Ramos (cell line): Measurements from ENCODE around the gene UBXN11.
"Not testable (repeated sequence)": the region's sequence is repeated elsewhere in the genome, so short reads cannot be mapped to it uniquely, and the experiment has no call there.

Source experiments
- in situ Hi-C: fragments of 300-500 bp; cut with MboI; formaldehyde crosslinking; loops from one replicate; pipeline ENCODE4 v1.14.3; 2022; ENCODE audit warnings: low sequenced_read_pairs; ENCODE audit not compliant: unreplicated experiment

Gene UBXN11

DNA sequence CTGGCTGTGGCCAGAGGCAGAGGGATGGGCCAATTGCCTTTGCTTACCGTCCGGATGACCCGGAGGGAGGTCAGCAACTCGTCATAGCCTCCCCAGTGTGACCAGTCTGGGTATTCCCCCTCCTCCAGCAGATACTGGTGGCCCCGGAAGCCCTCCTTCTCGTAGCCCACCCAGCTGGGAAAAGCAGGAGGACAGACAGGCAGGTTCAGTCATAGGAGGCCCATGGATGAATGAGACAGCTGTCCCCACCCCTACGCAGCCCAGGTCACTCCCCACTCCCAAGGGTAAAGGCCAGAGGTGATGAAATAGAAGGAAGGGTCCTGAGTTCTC lies 30.7 kb upstream of the UBXN11 start:
- in situ Hi-C loops = no loop called here

DNA sequence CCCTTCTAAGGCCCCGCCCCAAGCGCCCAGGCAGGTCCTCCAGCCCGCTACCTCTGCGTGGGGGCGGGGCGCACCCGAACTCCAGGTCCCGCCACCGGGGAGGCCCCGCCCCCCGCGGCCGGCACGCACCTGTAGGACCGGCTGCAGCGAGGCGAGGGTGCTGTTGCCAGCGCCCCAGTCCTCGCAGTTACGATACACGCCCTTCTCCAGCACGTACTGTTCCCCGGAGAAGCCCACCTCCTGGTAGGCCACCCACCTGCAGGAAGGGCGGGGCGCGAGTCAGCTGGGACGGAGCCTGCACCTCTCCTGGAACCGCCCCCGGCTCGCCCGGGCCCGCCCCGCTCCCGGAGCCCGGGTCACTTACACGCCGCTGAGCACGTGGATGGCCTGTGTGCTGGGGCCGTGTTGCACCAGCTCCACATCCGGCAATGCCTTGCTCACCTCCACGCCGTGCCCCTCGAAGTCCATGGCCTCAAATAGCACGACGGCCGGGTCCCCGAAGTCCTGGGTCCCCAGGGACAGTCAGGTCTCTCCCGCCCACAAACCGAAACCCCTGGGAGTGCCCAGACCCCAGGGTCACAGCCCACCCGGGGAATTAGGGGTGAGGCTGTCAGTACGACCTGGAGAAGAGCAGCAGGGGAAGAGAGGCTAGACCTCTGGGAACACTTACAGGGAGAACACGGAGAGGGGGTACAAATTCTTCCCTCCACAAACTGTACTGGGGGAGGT lies 30.2 kb upstream of the UBXN11 start:
- in situ Hi-C loops = no loop called here

DNA sequence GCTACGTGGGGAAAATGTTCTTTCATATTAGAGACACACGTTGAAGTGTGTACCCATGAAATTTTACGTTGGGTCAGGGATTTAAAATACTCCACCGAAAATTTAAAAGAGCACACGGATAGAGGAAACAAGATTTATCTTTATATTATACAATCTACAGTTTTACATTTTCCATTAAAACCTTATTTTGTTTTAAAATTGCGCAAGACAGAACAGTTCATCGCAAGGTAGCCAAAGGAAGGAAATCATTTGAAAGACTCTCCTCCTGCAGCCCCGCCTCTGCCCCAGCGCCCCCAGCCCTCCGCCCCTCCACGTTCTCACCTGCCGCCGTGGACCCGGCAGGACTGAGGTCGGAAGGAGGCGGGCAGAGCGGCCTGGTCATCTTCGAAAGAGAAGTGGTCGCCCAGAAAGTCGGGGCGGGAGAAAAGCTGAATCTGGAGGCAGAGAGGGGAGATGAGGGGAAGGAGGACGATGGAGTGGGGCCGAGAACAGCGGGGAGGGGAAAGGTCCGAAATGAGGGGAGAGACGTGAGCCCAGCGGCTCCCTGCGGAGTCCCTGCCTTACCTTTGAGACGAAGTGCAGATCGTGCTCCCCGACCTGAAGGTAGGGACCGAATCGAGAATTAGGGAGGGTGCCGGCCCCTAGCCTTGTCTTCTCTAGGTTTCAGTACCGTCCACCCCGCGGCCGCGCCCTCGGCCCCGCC lies 29.5 kb upstream of the UBXN11 start:
- in situ Hi-C loops = no loop called here

DNA sequence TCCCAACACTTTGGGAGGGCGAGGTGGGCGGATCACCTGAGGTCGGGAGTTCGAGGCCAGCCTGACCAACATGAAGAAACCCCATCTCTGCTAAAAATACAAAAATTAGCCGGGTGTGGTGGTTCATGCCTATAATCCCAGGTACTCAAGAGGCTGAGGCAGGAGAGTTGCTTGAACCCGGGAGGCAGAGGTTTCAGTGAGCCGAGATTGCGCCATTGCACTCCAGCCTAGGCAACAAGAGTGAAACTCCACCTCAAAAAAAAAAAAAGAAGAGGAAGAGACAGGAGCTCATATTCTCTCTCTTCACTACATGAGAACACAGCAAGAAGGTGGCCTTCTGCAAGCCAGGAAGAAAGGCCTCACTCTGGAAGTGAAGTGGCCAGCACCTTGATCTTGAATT lies 26.9 kb upstream of the UBXN11 start:
- in situ Hi-C loops = not testable (repeated sequence)

DNA sequence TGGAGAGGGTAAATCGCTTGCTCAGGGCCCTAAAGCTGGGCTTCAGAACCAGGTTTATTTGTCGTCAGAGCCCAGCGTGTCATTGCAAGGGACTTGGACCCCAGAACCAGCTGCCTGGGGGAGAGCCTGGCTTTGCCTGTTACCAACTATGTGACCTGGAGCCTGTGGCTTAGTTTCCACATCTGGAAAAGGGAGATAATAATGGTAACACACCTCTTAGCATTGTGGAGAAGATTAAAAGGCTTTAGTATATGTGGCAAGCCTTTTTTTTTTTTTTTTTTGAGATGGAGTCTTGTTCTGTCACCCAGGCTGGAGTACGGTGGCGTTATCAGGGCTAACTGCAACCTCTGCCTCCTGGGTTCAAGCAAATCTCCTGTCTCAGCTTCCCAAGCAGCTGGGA lies 23.8 kb upstream of the UBXN11 start:
- in situ Hi-C loops = no loop called here

DNA sequence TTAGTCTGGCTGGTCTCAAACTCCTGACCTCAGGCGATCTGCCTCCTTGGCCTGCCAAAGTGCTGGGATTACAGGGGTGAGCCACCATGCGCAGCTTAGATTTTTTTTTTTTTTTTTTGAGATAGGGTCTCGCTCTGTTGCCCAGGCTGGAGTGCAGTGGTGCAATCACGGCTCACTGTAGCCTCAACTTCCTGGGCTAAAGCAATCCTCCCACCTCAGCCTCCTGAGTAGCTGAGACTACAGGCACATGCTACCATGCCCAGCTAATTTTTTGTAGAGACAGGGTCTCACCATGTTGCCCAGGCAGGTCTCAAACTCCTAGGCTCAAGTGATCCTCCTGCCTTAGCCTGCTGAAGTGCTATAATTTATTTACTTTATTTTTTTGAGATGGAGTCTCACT lies 22.9 kb upstream of the UBXN11 start:
- in situ Hi-C loops = not testable (repeated sequence)

DNA sequence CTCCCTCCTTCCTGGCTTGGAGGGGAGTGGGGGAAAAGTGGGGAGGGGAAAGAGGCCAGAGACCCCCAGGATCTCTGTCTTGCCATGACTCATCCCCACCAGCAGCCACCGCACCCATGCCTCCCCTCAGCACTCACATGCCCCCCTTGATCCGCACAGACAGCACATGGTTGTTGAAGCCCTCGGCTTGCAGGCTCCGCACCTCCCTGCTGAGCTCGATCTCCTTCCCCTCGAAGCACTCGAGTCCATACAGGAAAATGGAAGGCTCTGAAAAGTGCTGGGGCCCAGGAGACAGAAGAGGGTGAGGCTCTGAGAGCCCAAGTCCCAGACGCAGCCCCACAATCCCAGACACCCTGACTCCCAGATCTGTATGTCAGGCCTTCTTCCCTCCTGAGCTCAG lies 22.2 kb upstream of the UBXN11 start:
- in situ Hi-C loops = no loop called here

DNA sequence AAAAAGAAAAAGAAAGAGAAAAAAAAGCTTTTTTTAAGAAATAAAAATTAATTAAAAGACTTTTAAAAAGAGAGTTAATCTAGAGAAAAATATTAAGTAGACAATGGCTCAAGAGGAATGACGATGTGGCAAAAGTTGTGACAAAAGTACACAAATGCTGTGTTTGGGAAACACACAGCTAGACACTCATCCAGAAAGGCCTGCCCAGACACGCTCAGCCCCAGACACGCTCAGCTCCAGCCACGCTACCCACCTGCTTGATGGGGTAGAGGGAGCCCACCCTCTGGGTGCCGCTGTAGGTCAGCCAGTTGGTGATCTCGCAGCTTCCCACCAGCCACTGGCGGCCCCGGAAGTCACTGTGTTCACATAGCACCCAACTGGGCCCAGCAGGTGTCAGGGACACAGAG lies 21.5 kb upstream of the UBXN11 start:
- in situ Hi-C loops = no loop called here

DNA sequence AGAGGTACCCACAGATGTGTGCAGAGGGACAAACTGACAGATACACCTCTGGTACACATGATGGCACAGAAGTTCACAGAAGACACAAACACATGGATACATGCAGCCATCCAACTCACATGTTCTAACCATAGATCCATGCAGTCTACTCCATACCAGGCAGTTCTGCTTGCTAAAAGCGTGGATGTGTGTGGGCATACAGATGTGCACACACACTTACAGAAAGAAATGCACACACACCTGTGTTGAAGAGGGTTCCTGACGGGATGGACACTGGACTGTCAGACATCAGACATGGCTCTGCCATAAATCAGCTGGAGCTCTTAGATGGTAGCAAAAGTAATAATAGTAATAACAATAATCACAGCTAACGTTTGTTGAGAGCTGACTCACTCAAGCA lies 18.1 kb upstream of the UBXN11 start:
- in situ Hi-C loops = loop anchor here (5.0 kb wide), 1 partner anchor 37 kb away; no protein-coding TSS in a partner anchor

DNA sequence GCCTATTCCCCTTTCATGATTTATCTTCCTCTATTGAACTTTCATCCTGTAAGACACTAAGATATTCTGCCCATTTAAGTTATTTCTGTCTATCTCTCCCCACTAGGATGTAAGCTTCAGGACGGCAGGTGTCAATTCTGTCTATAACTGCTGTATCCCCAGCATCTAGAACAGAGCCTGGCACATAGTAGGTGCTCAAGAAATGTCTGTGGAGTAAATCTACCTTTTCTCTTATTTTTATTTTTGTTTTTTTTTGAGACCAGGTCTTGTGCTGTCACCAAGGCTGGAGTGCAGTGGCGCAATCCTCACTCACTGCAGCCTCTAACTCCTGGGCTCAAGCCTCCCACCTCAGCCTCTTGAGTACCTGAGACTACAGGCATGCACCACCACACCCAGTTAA lies 16.9 kb upstream of the UBXN11 start:
- in situ Hi-C loops = loop anchor here (5.0 kb wide), 1 partner anchor 36 kb away; no protein-coding TSS in a partner anchor

DNA sequence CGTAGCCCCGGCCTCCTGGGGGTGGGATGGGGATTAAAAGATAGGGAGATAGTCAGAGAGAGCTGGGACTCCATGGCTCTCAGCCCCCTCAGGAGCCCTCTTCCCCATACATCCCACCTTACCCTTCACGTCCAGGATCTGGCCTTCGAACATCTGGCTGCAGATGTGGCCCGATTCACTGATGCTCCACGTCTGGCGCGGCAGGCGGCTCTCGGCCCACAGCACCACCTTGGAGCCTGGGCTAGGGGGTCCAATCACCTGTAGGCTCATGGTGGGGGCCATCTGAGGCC lies 15.6 kb upstream of the UBXN11 start:
- in situ Hi-C loops = loop anchor here (5.0 kb wide), 1 partner anchor 35 kb away; no protein-coding TSS in a partner anchor

DNA sequence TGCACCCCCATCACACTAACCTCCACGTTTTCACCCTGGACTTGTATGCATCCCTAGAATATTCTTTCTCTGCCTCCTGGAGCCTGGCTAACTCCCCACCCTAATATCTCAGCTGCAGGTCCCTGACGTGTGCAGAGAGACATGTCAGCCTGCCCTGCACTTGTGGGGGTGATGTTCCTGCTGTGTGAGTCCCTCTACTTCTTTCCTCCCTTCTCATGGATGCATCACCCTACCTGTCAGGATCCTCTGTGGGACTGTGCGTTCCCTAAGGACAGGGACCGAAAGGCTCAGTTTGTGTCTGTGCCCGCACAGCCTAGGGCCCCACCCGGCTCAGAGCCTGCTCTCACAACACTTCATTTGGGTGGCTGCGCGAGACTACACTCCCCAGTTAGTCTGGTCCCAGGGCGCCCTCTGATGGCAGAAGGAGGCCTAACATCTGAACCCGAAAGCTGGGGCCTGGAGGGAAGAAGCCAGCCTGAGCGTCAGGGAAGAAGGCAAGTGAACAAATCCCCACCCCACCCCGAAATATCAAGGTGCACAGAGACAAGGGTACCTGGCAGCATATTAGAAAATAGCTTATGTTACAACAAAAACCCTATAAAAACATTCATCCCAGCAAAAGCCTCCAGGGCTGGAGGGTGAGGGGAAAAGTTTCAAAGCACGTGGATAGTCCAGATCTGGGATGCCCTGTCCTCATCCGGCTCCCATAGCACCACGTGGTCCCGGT lies 15.0 kb upstream of the UBXN11 start:
- in situ Hi-C loops = loop anchor here (5.0 kb wide), 1 partner anchor 34 kb away; no protein-coding TSS in a partner anchor

DNA sequence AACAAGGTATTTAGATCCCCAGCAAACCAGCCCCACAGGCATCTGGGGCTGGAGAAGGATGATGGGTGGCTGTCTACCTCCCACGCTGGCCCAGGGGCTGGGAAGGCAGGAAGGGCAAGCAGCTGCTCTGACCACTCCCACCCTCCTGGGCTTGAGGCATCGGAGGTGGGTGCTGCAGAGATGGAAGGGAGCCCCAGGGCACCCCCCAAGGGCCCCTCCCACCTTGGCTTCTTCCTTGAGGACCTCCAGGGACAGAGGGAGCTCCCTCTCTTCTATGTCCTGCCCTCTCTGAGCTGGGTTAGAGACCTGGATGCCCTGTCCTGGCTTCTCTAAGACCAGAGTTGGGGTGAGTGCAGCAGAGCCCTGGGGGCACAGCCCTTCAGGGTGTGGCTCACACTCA lies 14.5 kb upstream of the UBXN11 start:
- in situ Hi-C loops = loop anchor here (5.0 kb wide), 1 partner anchor 34 kb away; no protein-coding TSS in a partner anchor

DNA sequence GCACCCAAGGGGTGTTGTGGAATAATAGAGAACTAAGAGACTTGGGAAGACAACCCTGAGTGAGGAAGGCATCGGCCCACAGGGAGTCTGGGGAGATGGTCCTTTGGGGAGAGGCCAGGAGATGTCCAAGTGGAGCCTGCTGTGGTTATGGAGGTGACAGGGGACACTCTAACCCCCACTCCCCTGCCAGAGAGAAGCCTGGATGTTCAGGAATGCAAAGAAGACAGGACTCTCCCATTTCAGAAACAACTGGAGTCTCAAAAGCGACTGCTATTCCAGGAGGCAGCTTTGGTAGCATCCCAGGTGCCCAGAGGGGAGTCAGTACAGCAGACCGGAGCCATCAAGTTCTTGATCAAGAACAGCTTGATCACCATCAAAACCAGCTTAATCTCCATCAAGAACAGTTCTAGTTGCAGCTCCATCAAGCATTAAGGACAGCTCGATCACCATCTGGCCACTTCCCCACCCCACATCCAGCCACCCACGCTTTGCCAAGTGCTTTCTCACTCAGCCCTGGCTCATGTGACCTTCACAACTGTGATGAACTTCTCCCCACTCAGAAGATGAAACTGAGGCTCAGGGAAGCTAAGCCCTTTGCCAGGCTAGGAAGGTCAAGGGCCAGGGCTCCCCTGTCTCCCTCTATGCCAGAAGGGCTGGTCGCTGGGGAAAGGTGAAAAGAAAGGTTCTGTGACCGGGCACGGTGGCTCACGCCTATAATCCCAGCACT lies 12.1 kb upstream of the UBXN11 start:
- in situ Hi-C loops = no loop called here

DNA sequence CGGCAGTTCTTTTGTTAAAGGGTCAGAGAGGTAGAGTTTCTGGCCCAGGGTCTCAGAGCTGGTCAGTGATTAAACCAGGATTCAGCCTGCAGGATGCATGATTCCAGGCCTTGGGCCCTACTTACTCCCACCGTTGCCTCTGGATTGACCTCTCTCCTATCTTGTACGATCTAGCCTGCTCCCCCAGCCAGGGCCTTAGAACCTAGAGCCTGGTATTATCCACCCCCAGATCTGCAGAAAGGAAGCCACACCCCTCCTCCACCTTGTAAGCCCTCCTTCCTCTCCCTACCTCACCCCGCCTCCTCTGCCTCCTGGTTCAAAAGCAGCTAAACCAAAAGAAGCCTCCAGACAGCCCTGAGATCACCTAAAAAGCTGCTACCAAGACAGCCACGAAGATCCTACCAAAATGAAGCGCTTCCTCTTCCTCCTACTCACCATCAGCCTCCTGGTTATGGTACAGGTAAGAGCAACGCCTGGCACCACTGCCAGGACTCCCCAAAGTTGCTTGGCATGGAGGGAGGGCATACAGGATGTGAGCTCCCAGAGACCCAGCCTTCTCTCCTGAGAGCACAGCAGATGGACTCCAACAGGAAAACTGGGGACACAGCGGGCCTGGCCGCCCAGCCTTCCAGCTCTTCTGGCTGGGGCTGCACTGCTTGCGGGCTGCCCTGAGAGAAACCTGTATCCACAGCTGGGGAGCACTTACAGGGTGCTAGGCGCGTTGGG lies 11.3 kb upstream of the UBXN11 start, which contains the start of gene CD52:
Gene CD52, plus strand, starts transcription at position 347 of the 726 bp plus-strand sequence. Its CDS starts 60 bp downstream, at position 407.
- in situ Hi-C loops = no loop called here

DNA sequence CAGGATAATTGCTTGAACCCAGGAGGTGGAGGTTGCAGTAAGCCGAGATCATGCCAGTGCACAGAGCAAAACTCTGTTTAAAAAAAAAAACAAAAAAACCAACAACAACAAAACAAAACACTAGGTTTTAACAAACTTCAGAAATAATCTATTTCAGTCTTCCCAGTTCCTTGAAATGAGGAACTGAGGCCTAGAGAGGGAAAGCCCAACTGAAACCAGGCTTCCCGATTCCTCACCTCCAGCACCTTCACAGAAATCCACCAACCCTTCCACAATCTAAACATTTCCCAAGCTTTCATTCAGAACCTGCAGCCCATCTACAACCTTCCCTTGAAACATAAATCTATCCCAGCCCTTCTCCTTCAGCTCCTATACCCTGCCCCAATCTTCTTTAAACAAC lies 10.7 kb upstream of the UBXN11 start:
- in situ Hi-C loops = no loop called here

DNA sequence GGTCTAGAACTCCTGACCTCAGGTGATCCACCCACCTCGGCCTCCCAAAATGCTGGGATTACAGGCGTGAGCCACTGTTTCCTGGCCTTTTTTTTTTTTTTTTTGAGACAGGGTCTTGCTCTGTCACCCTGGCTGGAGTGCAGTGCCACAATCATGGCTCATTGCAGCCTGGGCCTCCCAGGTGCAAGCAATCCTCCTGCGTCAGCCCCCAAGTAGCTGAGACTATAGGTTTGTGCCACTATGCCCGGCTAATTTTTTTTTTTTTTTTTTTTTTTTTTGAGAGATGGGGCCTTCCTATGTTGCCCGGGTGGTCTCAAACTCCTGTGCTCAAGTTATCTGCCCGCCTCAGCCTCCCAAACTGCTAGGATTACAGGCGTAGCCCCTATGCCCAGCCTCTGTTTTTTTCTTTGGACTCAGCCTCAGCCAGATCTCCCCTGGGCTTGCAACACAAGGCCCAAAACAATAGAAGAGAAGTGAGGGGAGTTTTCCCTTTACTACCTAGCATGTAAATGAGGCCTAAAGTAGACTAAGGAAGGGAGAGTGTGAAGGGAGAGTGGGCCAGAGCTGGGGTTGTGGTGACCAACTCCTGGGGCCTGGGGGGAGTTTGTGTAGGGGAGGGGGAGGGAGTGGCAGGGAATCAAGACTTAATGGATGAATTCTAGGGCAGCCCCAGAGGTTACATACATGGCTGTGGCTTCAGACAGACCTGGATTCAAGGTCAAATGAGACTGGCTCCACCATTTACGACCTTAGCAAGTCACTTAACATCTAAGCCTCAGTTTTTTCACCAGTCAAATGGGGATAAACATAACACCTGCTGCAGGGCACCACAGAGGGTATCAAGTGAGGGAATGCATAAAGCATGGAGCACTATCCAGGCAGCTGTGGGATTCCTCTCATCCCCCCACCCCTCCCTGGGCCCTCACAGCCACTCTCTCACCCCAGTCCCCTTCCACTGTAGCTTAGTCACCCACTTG lies 9.7 kb upstream of the UBXN11 start:
- in situ Hi-C loops = no loop called here

DNA sequence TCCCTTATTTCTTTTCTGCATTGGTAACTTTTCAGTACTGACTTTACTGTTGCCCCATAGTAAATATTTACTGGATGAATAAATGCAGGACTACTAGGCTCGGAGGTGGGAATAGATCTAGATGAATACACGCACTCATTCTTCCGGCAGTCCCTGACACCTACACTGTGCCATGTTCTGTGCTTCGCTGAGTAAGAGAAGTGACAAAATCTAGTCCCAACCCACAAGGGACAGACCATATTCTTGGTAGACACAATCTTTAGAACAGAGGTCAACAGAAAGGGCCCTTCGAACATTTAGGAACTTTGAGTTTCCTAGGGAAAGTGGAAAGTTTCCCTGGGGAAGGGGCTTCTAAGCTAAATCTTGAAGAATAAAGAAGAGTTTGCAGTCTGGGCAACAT lies 8.1 kb upstream of the UBXN11 start:
- in situ Hi-C loops = no loop called here
